Measurements from ENCODE around the gene COPE. TPM values are rescaled to one million over a fixed set of nuclear protein-coding genes. Genes with fewer than 3 reads are reported as not detected.

COPE gene
- total and polyA plus RNA-seq, 2 of the 8 experiments (the other 6 are each of a cell fraction or from before 2014, with no cell fraction given), result 178 to 356 TPM

DNA sequence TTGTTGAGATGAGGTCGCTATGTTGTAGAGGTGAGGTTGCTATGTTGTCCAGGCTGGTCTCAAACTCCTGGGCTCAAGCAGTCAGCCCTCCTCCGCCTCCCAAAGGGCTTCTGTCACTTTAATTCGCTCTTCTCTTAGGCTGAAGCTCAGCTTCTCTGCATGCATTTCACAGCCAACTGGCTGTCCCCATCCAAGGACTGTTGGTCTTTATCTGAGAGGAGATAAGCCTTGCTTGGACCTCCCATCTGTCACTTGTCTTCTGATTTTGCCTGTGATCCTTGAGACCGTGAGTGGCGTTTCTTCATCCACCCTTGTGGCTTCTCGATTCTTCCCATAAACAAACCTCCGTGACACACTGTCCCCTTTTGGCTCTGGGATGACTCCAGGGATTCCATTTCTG is 47.6 kb downstream of the COPE start (continued):
- TF ChIP-seq, protein P1, sequence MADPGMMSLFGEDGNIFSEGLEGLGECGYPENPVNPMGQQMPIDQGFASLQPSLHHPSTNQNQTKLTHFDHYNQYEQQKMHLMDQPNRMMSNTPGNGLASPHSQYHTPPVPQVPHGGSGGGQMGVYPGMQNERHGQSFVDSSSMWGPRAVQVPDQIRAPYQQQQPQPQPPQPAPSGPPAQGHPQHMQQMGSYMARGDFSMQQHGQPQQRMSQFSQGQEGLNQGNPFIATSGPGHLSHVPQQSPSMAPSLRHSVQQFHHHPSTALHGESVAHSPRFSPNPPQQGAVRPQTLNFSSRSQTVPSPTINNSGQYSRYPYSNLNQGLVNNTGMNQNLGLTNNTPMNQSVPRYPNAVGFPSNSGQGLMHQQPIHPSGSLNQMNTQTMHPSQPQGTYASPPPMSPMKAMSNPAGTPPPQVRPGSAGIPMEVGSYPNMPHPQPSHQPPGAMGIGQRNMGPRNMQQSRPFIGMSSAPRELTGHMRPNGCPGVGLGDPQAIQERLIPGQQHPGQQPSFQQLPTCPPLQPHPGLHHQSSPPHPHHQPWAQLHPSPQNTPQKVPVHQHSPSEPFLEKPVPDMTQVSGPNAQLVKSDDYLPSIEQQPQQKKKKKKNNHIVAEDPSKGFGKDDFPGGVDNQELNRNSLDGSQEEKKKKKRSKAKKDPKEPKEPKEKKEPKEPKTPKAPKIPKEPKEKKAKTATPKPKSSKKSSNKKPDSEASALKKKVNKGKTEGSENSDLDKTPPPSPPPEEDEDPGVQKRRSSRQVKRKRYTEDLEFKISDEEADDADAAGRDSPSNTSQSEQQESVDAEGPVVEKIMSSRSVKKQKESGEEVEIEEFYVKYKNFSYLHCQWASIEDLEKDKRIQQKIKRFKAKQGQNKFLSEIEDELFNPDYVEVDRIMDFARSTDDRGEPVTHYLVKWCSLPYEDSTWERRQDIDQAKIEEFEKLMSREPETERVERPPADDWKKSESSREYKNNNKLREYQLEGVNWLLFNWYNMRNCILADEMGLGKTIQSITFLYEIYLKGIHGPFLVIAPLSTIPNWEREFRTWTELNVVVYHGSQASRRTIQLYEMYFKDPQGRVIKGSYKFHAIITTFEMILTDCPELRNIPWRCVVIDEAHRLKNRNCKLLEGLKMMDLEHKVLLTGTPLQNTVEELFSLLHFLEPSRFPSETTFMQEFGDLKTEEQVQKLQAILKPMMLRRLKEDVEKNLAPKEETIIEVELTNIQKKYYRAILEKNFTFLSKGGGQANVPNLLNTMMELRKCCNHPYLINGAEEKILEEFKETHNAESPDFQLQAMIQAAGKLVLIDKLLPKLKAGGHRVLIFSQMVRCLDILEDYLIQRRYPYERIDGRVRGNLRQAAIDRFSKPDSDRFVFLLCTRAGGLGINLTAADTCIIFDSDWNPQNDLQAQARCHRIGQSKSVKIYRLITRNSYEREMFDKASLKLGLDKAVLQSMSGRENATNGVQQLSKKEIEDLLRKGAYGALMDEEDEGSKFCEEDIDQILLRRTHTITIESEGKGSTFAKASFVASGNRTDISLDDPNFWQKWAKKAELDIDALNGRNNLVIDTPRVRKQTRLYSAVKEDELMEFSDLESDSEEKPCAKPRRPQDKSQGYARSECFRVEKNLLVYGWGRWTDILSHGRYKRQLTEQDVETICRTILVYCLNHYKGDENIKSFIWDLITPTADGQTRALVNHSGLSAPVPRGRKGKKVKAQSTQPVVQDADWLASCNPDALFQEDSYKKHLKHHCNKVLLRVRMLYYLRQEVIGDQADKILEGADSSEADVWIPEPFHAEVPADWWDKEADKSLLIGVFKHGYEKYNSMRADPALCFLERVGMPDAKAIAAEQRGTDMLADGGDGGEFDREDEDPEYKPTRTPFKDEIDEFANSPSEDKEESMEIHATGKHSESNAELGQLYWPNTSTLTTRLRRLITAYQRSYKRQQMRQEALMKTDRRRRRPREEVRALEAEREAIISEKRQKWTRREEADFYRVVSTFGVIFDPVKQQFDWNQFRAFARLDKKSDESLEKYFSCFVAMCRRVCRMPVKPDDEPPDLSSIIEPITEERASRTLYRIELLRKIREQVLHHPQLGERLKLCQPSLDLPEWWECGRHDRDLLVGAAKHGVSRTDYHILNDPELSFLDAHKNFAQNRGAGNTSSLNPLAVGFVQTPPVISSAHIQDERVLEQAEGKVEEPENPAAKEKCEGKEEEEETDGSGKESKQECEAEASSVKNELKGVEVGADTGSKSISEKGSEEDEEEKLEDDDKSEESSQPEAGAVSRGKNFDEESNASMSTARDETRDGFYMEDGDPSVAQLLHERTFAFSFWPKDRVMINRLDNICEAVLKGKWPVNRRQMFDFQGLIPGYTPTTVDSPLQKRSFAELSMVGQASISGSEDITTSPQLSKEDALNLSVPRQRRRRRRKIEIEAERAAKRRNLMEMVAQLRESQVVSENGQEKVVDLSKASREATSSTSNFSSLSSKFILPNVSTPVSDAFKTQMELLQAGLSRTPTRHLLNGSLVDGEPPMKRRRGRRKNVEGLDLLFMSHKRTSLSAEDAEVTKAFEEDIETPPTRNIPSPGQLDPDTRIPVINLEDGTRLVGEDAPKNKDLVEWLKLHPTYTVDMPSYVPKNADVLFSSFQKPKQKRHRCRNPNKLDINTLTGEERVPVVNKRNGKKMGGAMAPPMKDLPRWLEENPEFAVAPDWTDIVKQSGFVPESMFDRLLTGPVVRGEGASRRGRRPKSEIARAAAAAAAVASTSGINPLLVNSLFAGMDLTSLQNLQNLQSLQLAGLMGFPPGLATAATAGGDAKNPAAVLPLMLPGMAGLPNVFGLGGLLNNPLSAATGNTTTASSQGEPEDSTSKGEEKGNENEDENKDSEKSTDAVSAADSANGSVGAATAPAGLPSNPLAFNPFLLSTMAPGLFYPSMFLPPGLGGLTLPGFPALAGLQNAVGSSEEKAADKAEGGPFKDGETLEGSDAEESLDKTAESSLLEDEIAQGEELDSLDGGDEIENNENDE (IDR thresholded peaks at IDR 0.05; ENCODE audit: insufficient replicate concordance, low read length), result no peak
- TF ChIP-seq TAF1 (IDR thresholded peaks at IDR 0.05; ENCODE audit: low read depth, low read length), result no peak
- no peak for TF ChIP-seq CHD2 (IDR thresholded peaks at IDR 0.05; ENCODE audit: low read length)
- no peak for TF ChIP-seq CREB1 (IDR thresholded peaks at IDR 0.05)
- no peak for TF ChIP-seq ZNF274 (IDR thresholded peaks at IDR 0.05; ENCODE audit: borderline replicate concordance, extremely low read depth, low read length)
- TF ChIP-seq CHD1 (IDR thresholded peaks at IDR 0.05; ENCODE audit: low read depth, low read length), result no peak
- TF ChIP-seq, protein P2, sequence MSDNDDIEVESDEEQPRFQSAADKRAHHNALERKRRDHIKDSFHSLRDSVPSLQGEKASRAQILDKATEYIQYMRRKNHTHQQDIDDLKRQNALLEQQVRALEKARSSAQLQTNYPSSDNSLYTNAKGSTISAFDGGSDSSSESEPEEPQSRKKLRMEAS (IDR thresholded peaks at IDR 0.05), result no peak
- TF ChIP-seq CBX8 (IDR thresholded peaks at IDR 0.05; ENCODE audit: borderline replicate concordance, low read depth, low read length), result no peak
- TF ChIP-seq GABPA (IDR thresholded peaks at IDR 0.05; ENCODE audit: borderline replicate concordance, insufficient read depth, low read length), result no peak
- TF ChIP-seq PHF8 (conservative IDR thresholded peaks at IDR 0.05; ENCODE audit: low read depth, low read length), result no peak
